B cell (primary cell): ENCODE data around the gene SORD.

Experiments used
- CTCF ChIP-seq: fragments of 200-600 bp; IDR thresholded peaks from one replicate; pipeline ENCODE4 v1.8.0; 2022; ENCODE audit warnings: antibody characterized with exemption, mild to moderate bottlenecking
- EZH2 ChIP-seq: IDR thresholded peaks from 2 replicates; pipeline ENCODE4 v1.6.1; 2012; ENCODE audit warnings: borderline replicate concordance, low read depth, mild to moderate bottlenecking, moderate library complexity, low read length; ENCODE audit not compliant: insufficient read depth, poor library complexity, severe bottlenecking

DNA sequence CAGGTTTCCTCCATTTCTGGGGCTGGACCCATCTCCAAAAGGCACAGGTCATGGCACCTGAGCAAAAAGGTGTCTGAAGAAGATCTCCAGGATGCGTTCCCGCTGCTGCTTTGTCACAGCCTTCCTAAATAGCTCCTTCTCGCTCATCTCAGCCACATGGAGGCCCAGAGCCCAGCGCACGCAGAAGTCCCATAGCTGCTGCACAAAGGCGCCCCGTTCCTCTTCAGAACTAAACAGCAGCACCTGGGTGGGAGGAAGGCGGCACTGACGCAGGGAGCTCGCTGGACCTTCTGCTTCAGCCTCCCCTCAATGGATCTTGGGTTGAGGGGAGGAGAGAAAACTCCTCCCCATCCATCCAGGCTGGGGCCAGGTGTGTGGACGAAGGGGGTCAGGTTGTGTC, 82.6 kb downstream of the SORD start:
- TF ChIP-seq EZH2 (no peak), CTCF (no peak)
